ENCODE measurements around the gene RPL22L1.

GRCh38 chr3:170903123-170903522 lies 33.1 kb upstream of the RPL22L1 start:
- TF ChIP-seq, protein P1, sequence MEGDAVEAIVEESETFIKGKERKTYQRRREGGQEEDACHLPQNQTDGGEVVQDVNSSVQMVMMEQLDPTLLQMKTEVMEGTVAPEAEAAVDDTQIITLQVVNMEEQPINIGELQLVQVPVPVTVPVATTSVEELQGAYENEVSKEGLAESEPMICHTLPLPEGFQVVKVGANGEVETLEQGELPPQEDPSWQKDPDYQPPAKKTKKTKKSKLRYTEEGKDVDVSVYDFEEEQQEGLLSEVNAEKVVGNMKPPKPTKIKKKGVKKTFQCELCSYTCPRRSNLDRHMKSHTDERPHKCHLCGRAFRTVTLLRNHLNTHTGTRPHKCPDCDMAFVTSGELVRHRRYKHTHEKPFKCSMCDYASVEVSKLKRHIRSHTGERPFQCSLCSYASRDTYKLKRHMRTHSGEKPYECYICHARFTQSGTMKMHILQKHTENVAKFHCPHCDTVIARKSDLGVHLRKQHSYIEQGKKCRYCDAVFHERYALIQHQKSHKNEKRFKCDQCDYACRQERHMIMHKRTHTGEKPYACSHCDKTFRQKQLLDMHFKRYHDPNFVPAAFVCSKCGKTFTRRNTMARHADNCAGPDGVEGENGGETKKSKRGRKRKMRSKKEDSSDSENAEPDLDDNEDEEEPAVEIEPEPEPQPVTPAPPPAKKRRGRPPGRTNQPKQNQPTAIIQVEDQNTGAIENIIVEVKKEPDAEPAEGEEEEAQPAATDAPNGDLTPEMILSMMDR (conservative IDR thresholded peaks at IDR 0.05) = no peak
- no peak for TF ChIP-seq EZH2 (IDR thresholded peaks at IDR 0.05; ENCODE audit: low read depth)

Measured in PC-9 (cell line).